ENCODE measurements around the gene DMD. TPM values are rescaled to one million over a fixed set of nuclear protein-coding genes. Genes with fewer than 3 reads are reported as not detected.

DMD gene
- polyA plus RNA-seq, 3 donors = 0.23 TPM; not detected in 2

DNA sequence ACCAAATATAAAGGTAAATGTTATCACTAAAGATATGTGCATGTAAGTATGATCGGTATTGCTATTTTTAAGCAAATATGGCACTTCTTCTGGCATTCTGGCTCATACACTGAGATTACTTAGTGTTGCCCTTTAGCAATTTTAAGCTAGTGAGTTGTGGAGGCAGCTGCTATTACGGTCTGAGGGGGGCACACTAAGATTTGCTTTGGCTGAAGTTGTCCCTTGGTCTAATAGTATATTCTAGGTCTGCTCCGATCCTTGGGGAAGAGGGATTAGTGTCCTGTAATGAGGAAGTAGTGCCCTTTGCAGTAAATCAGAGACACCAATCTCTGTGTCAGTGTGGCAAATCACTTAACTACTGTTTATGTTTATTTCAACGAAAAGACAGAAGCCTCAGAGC, 1943.0 kb downstream of the DMD start:
- Histone ChIP-seq H3K4me3 (replicated peaks in 1 of 3; ENCODE audit: low read depth in 2 of 3, low read length in 3 of 3) (no peak overlapping the region), H3K27me3 (ENCODE audit: control insufficient read depth in 2 of 2, insufficient read depth in 2 of 2, low read length in 2 of 2) (peaks cover 15 to 33% of the 10 kb centered on the region in 2 donors), H2AFZ (ENCODE audit: insufficient read depth, low read depth, low read length, poor library complexity, severe bottlenecking) (no peak overlapping the region), H4K20me1 (ENCODE audit: insufficient read depth, low read length) (no peaks in the 10 kb centered on the region), H3K36me3 (replicated peaks in 1 of 2; ENCODE audit: control insufficient read depth in 1 of 2, insufficient read depth in 2 of 2, low read length in 2 of 2) (no peaks in the 10 kb centered on the region), H3K4me1 (ENCODE audit: control insufficient read depth in 1 of 2, insufficient read depth in 2 of 2, low read length in 2 of 2) (no peaks in the 10 kb centered on the region), H3K27ac (ENCODE audit: low read depth in 1 of 2, low read length in 2 of 2) (no peak overlapping the region), H3K9me3 (replicated peaks in 1 of 2; ENCODE audit: control insufficient read depth in 1 of 2, insufficient read depth in 1 of 2, low read length in 2 of 2) (no peaks in the 10 kb centered on the region), H3K9ac (ENCODE audit: insufficient read depth, low read length, poor library complexity, severe bottlenecking) (no peak overlapping the region), H3K4me2 (replicated peaks; ENCODE audit: extremely low read depth, low read length, poor library complexity, severe bottlenecking) (no peak overlapping the region), H3K79me2 (ENCODE audit: insufficient read depth, low read length) (no peaks in the 10 kb centered on the region)
- intact Hi-C loops (cut with micrococcal nuclease) = no loop called here
- Mint-ChIP-seq H3K4me3 (peak overlapping the region in 1 of 2 donors; percentile 16), H3K27ac (no peak overlapping the region), H3K36me3 (no peaks in the 10 kb centered on the region), H3K9me3 (peaks cover 0 to 7% (median 0%) of the 10 kb centered on the region in 7 donors), H3K4me1 (peaks cover 7% of the 10 kb centered on the region), H3K27me3 (ENCODE audit: low read depth in 3 of 3) (peaks cover 8 to 33% (median 24%) of the 10 kb centered on the region in 3 donors)
- TF ChIP-seq, protein P1, sequence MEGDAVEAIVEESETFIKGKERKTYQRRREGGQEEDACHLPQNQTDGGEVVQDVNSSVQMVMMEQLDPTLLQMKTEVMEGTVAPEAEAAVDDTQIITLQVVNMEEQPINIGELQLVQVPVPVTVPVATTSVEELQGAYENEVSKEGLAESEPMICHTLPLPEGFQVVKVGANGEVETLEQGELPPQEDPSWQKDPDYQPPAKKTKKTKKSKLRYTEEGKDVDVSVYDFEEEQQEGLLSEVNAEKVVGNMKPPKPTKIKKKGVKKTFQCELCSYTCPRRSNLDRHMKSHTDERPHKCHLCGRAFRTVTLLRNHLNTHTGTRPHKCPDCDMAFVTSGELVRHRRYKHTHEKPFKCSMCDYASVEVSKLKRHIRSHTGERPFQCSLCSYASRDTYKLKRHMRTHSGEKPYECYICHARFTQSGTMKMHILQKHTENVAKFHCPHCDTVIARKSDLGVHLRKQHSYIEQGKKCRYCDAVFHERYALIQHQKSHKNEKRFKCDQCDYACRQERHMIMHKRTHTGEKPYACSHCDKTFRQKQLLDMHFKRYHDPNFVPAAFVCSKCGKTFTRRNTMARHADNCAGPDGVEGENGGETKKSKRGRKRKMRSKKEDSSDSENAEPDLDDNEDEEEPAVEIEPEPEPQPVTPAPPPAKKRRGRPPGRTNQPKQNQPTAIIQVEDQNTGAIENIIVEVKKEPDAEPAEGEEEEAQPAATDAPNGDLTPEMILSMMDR (IDR thresholded peaks at IDR 0.05) = no peak
- no peak for DNase-seq
- WGBS (ENCODE audit: insufficient coverage) = no CpG with 5 or more reads among the region's 4 CpGs

DNA sequence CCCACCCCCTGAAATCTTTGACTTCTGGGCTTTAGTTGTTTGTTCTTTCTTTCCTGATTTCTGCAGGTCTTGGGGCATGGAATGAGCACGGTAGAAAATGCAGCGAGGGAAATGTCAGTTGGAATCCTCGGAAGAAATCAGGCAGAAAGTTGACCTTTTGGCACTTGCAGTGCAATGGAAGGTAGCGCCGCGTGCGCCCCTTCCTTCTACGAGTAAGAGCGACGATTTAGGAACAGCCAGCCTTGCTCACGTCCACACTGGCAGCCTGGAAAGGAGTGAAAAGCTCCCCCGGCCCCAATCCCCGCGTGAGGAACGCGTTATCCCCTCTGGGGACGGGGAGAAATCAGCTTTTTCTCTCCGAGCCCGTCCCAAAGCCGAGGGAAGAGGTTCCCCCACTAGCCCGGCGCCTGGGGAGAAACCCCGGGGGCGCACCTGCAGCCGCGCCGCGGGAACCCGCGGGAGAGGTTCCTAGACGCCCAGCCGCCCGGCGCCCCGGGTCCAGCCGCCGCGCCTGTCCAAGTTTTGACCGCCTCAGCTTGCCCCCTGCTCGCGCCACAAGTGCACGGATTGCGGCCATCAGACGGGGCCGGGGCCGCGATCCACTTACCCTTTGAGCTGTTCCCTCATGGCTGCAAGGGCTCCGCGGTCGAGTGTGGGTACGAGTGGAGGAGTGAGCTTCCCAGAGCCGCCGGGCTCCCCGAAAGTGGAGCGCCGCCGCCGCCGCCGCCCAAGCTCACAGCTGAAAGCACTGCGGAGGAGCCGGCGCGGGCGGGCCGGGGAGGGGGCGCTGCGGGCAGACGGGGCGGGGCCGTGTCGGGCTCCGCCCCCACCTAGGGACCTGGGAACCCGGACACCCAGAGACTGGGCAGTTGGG, 1944.9 kb downstream of the DMD start:
- Histone ChIP-seq H3K4me3 (replicated peaks in 1 of 3; ENCODE audit: low read depth in 2 of 3, low read length in 3 of 3) (peak overlapping the region; percentile 7 to 48 (median 24)), H2AFZ (ENCODE audit: insufficient read depth, low read depth, low read length, poor library complexity, severe bottlenecking) (peak overlapping the region; percentile 52), H3K9ac (ENCODE audit: insufficient read depth, low read length, poor library complexity, severe bottlenecking) (peak overlapping the region; percentile 24), H3K27ac (ENCODE audit: low read depth in 1 of 2, low read length in 2 of 2) (no peak overlapping the region), H4K20me1 (ENCODE audit: insufficient read depth, low read length) (no peaks in the 10 kb centered on the region), H3K4me2 (replicated peaks; ENCODE audit: extremely low read depth, low read length, poor library complexity, severe bottlenecking) (peak overlapping the region; percentile 69), H3K9me3 (replicated peaks in 1 of 2; ENCODE audit: control insufficient read depth in 1 of 2, insufficient read depth in 1 of 2, low read length in 2 of 2) (no peaks in the 10 kb centered on the region), H3K27me3 (ENCODE audit: control insufficient read depth in 2 of 2, insufficient read depth in 2 of 2, low read length in 2 of 2) (peaks cover 15 to 36% of the 10 kb centered on the region in 2 donors), H3K4me1 (ENCODE audit: control insufficient read depth in 1 of 2, insufficient read depth in 2 of 2, low read length in 2 of 2) (no peaks in the 10 kb centered on the region), H3K79me2 (ENCODE audit: insufficient read depth, low read length) (no peaks in the 10 kb centered on the region), H3K36me3 (replicated peaks in 1 of 2; ENCODE audit: control insufficient read depth in 1 of 2, insufficient read depth in 2 of 2, low read length in 2 of 2) (no peaks in the 10 kb centered on the region)
- peaks cover 7% of the 10 kb centered on the region for H3K4me1 Mint-ChIP-seq
- peak overlapping the region; percentile 70 to 92 for H3K4me3 Mint-ChIP-seq
- peak in 1 of 3 donors; percentile 0 for DNase-seq
- H3K27me3 Mint-ChIP-seq (ENCODE audit: low read depth in 3 of 3) = peaks cover 10 to 33% (median 24%) of the 10 kb centered on the region in 3 donors
- no peak overlapping the region for H3K27ac Mint-ChIP-seq
- peaks cover 0 to 10% (median 0%) of the 10 kb centered on the region in 7 donors for H3K9me3 Mint-ChIP-seq
- H3K36me3 Mint-ChIP-seq = no peaks in the 10 kb centered on the region
- intact Hi-C loops (cut with micrococcal nuclease) = no loop called here
- 4% methylated on average over 5 of the region's 74 CpGs for WGBS (ENCODE audit: insufficient coverage)
- TF ChIP-seq, protein P1 (IDR thresholded peaks at IDR 0.05) = no peak

Data from CD14-positive monocyte (primary cell).